T-helper 2 cell (primary cell): Measurements from ENCODE around the gene AKAP7.

ENCODE experiments used
- DNase-seq, 5 experiments: peaks; one replicate each; pipeline versions ENCODE4 v3.0.0 to v3.0.0-alpha.2; 2012 to 2022

AKAP7 gene

GRCh38 chr6:131134220-131134979 lies 867 bp upstream of the AKAP7 start:
- DNase-seq: no peak

GRCh38 chr6:131134980-131135243 lies 355 bp upstream of the AKAP7 start:
- DNase-seq: no peak

GRCh38 chr6:131136021-131136786 lies 937 bp downstream of the AKAP7 start:
- DNase-seq: no peak

GRCh38 chr6:131139599-131139998 lies 4.3 kb downstream of the AKAP7 start:
- no peak for DNase-seq

GRCh38 chr6:131143319-131143718 lies 8.1 kb downstream of the AKAP7 start:
- no peak for DNase-seq

GRCh38 chr6:131146865-131147264 lies 11.6 kb downstream of the AKAP7 start:
- DNase-seq: no peak

GRCh38 chr6:131156411-131156810 lies 21.1 kb downstream of the AKAP7 start:
- no peak for DNase-seq

- no peak for DNase-seq
Measured at GRCh38 chr6:131159578-131159977, 24.3 kb downstream of the AKAP7 start.

- DNase-seq: no peak
Measured at GRCh38 chr6:131160254-131160758, 25.0 kb downstream of the AKAP7 start.

- DNase-seq: no peak
Measured at GRCh38 chr6:131161987-131162386, 26.7 kb downstream of the AKAP7 start.

GRCh38 chr6:131163886-131164285 lies 28.6 kb downstream of the AKAP7 start:
- no peak for DNase-seq

- no peak for DNase-seq
Measured at GRCh38 chr6:131164506-131164905, 29.2 kb downstream of the AKAP7 start.

GRCh38 chr6:131167773-131168172 lies 32.5 kb downstream of the AKAP7 start:
- DNase-seq: no peak

- no peak for DNase-seq
Measured at GRCh38 chr6:131169613-131170012, 34.3 kb downstream of the AKAP7 start.

- DNase-seq: no peak
Measured at GRCh38 chr6:131172222-131172621, 37.0 kb downstream of the AKAP7 start.

GRCh38 chr6:131173680-131174079 lies 38.4 kb downstream of the AKAP7 start:
- DNase-seq: no peak

GRCh38 chr6:131175564-131175963 lies 40.3 kb downstream of the AKAP7 start:
- DNase-seq: no peak

GRCh38 chr6:131177996-131178395 lies 42.7 kb downstream of the AKAP7 start:
- DNase-seq: no peak

- DNase-seq: peak in 2 of 5 experiments; percentile 37 to 74
Measured at GRCh38 chr6:131182991-131183425, 47.7 kb downstream of the AKAP7 start.

- no peak for DNase-seq
Measured at GRCh38 chr6:131183427-131184095, 48.3 kb downstream of the AKAP7 start.

- no peak for DNase-seq
Measured at GRCh38 chr6:131191590-131191989, 56.3 kb downstream of the AKAP7 start.

GRCh38 chr6:131197716-131198115 lies 62.4 kb downstream of the AKAP7 start:
- peak in 2 of 5 experiments; percentile 17 to 90 for DNase-seq

- peak; percentile 24 to 99 (median 56) for DNase-seq
Measured at GRCh38 chr6:131199568-131200272, 64.5 kb downstream of the AKAP7 start.
